NCI-H2227 (cell line): ENCODE data around the gene HIVEP2.
"Not testable (repeated sequence)": the region's sequence is repeated elsewhere in the genome, so short reads cannot be mapped to it uniquely, and the experiment has no call there.

Experiments
- DNase-seq: peaks from one replicate; lab custom pipeline; 2025; ENCODE audit not compliant: unreplicated experiment; lab: John Stamatoyannopoulos, UW

The HIVEP2 gene, protein sequence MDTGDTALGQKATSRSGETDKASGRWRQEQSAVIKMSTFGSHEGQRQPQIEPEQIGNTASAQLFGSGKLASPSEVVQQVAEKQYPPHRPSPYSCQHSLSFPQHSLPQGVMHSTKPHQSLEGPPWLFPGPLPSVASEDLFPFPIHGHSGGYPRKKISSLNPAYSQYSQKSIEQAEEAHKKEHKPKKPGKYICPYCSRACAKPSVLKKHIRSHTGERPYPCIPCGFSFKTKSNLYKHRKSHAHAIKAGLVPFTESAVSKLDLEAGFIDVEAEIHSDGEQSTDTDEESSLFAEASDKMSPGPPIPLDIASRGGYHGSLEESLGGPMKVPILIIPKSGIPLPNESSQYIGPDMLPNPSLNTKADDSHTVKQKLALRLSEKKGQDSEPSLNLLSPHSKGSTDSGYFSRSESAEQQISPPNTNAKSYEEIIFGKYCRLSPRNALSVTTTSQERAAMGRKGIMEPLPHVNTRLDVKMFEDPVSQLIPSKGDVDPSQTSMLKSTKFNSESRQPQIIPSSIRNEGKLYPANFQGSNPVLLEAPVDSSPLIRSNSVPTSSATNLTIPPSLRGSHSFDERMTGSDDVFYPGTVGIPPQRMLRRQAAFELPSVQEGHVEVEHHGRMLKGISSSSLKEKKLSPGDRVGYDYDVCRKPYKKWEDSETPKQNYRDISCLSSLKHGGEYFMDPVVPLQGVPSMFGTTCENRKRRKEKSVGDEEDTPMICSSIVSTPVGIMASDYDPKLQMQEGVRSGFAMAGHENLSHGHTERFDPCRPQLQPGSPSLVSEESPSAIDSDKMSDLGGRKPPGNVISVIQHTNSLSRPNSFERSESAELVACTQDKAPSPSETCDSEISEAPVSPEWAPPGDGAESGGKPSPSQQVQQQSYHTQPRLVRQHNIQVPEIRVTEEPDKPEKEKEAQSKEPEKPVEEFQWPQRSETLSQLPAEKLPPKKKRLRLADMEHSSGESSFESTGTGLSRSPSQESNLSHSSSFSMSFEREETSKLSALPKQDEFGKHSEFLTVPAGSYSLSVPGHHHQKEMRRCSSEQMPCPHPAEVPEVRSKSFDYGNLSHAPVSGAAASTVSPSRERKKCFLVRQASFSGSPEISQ (N-terminal part only)

DNA sequence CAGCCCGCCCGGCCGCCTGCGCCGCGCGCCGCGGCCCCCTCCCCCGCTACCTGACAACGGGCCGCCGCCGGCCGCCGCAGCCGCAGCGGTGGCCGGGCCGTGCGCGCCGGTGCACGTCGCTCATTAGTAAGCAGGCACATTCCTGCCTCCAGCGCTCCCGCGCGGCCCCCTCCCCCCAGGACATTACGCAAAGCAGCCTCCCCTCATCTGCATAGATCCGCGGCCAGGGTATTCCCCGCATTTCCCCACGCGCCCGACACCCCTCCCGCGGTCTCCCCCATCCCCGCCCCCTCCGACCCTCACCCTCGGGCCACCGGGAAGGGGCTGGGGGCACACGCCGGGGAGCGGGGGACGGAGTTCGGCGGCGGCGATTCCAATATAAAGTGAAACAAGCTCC is at the start of gene HIVEP2:
HIVEP2 (minus strand) TSS at position 128 of the 397 bp plus-strand sequence. CDS start 170,438 bp downstream, outside the sequence.
- DNase-seq = peak; percentile 59

DNA sequence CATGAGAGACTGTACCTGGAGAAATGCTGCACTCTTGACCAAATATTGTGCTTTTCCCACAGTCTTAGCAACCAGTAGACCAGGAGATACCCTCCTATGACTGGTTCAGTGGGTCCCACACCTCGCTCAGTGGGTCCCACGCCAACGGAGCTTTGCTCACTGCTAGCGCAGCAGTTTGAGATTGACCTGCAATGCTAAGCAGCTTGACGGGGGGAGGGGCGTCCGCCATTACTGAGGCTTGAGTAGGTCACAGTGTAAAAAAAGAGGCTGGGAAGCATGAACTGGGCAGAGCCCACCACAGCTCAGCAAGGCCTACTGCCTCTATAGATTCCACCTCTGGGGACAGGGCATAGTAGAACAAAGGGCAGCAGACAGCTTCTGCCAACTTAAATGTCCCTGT is 49.0 kb upstream of the HIVEP2 start:
- no peak for DNase-seq

DNA sequence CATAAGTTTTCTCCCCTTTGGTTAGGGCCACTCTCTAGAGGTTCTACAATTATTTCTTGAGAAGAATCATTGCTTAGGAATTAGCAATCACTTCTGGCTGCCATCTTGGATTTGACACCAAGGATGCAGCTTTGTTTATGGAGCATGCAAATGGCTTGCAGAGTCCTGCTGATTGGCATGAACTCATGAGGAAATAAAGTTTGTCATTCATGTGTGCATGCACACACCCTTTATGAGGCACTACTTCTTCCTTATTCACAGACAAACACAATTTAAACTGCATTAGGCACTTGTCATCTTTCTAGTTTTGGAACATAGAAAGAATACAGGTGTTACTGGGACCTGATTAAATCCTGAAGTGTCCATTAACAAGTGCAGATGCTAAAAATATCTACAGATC is 42.5 kb upstream of the HIVEP2 start:
- no peak for DNase-seq

DNA sequence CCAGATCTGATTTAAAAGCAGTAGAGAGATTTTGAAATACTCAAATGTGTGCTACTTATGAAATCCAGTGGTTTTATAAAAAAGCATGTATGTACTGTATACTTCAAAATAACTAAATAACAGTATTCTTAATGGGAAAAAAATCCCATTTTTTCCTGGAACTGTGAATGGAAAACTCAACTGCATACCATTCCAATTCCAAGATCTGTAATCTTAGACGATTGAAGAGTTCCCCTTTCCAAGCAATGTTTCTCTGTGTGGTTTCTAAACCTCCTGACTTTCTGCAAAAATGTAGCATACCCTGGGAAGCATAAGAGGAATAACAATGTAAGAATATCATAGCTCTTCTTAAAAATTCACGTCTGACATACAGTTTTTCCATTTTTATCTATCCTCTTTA is 40.3 kb upstream of the HIVEP2 start:
- DNase-seq = no peak

DNA sequence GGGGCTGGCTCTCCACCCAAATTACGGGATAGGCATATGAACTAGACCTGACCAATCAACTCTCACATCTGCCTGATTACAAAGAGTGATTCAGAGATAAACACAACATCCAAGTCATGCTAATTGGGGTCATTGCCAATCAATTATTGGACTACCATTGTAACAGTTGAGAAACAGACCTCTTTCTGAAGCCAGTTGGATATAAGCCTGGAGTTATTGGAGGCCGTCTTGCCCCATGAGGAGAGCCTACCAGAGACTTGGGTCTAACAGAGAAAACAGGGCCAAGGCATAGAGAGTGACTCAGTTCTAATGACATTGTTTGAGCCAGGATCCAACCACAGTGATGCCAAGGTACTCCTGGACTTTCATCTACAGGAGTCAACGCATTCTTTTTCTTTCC is 39.4 kb upstream of the HIVEP2 start:
- DNase-seq = no peak

DNA sequence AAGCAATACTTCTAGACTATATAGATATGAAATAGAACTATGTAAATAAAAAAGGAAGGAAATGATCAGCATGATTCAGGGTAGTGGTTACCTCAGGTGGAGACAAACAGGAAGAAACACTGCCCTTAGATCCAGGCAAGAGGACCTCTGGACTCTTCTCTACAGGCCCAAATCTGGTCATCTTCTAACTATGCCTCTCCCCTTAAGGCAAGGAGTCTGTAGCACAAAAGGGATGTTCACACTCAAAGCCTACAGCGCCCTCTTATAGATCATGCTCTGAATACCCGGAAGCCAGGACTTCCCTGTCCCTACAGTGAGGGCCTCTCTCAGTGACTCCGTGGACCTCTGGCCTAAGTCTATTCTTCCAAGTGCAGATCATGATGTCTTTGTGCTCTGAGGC is 30.4 kb upstream of the HIVEP2 start:
- no peak for DNase-seq

DNA sequence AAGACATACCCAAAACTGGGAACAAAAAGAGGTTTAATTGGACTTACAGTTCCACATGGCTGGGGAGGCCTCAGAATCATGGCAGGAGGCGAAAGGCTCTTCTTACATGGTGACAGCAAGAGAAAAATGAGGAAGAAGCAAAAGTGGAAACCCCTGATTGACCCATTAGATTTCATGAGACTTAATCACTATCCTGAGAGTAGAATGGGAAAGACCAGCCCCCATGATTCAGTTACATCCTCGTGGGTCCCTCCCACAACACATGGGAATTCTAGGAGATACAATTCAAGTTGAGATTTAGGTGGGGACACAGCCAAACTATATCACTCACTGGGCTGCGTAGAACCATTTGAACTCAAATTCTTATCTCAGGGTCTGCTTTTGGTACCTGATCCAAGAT is 26.0 kb upstream of the HIVEP2 start:
- DNase-seq = not testable (repeated sequence)

DNA sequence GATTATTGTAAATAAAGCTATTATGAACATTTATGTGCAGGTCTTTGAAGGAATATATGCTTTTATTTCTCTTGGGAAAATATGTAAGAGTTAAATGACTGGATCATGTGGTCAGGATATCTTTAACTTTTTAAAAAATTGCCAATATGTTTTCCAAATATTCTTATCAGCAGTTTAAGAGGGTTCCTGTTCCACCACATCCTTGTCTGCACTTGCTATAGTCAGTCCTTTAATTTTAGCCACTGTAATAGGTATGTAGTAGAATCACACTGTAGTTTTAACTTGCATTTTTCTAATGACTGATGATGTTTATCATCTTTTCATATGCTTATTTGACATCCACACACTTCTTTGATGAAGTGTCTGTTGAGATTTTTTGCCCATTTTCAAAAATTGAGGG is 23.6 kb upstream of the HIVEP2 start:
- no peak for DNase-seq

DNA sequence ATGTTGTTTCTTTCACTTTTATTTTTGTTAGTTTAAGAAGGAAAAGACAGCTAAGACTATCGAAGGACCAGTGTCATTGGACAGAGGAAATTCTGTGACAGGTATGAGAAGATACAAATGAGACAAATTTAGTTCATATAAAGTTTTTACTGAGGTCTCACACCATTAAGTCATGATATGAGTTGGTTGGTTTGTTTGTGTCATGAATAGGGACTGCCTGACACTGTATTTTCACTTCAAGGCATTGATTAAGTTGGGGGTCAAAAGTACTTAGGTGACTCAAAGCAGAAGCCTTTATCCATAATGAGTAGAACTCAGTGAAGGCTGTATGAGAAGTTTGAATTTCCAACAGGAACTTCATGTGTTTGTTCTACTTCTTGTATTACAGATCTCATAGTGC is 21.3 kb upstream of the HIVEP2 start:
- DNase-seq = no peak

DNA sequence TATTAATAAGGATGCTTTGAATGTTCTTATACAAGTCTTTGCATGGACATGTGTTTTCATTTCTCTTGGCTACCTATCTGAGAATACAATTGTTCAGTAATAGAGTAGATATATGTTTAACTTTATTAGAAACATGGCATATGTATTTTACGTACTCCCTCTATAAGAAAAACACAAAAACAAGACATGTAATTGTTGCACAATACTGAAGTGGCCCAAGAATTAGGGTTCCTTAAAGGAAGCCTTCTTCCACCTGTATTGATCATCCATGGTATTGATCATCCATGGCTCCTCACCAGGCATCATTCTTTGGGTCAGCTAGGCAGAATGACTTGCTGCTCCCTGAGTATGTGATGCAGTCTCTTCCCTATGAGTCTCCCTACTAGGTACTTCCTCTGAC is 20.2 kb upstream of the HIVEP2 start:
- no peak for DNase-seq

DNA sequence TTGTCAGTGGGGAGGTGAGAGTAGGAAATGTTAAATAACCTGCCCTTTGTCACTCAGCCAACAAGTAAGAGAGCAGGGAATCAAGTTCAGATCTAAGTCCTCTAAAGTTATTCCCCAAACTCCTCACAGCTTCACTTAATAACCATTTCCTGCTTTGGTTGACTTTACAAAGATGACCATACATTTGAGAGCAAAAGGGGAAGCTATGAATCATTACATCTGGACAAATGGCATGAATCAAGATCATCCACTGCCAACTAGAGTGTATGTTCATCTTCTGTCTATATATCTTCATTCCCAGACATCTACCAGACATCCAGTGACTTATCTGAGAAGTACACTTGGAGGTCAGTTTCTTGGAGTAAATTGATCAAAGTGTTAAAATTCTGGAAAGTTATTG is 15.1 kb upstream of the HIVEP2 start:
- no peak for DNase-seq

DNA sequence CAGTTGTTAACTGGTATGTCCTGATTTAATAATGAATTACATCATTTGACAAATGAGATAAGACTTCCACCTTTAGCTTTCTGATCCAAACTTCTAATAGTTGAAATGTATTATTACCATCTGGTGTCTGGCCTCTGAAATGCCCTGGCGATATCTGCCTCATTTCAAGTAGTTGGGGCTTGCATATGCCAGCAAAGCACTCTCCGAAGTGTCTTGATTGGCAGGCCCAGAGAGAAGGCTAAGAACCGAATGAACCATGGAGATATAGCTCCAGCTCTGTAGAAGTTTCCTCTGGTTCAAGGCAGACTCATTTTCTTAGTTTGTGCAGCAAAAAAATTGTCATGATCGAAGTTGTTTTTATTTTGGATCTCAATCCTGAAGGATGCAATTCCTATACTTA is 13.4 kb upstream of the HIVEP2 start:
- DNase-seq = no peak

DNA sequence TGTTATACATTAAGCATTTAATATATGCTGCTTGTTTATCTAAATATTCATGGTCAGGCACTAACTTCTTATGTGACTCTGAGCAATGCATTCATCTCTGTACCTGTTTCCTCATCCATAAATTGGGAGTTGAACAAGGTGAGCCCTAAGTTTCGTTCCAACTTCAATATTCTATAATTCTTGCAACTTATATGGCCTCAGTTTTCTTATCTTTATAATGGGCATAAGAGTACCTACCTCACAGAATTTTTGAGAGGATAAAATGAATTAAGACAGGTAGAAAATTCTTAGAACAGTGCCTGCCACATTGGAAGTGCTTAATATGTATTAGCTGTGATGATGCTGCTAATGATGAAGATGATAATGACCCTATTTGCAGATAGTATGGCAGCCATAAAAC is 11.8 kb upstream of the HIVEP2 start:
- DNase-seq = no peak

DNA sequence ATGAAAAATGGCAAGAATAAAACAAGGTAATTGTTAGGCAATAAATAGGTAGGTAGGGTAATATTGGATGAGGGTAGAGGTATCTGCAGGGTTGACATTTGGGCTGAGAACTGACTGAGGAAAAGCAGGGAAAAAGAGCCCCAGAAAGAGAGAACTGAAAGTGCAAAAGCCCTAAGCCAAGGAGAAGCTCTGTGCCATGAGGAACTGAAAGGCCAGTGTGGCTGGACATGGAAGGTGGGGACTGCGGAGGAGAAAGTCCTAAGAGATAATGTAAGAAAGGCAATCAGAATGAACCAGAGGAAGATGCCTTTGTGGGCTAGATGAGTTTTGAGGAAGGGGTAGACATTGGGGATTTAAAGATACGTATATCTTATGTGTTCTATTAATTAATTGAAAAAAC is 9.9 kb upstream of the HIVEP2 start:
- DNase-seq = no peak

DNA sequence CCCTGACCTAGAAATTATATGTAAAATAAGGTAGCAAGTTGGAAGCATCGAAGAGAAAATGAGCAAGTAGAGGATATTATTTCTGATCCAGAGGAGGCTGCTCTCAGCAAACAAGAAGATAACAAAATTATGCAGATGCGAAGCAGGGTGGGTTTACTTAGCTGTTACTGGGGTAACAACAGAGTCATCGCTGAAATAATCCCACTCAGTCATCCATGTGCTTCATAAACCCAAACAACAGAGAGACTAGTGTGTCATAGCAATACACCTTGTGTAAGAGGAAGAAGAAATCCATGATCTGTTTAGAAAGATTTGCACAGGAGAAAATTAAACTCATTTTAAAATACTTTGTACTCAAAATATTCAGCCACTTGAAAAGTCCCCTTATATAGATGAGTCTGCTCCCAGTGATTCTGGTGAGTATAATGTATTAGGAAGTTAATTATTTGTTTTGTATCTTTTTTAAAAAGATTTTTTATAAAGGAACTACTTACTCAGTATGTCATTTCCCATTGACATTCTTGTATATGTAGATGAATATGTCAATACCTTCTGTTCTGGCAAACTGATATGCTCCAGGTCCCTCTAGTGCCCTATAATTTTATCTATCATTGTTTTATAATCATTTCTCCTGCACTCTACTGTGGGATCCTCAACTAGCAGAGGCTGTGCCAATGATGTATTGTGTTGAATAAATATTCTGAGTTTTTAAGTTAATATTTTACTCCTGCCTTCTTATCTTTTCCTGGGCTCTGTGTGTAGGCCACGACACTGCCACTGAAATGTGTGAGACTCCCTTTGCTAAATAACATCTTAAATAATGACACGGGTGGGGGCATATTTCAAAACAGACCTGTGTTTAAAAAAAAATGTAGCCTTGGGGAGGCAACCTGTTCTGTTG is 8.6 kb upstream of the HIVEP2 start:
- DNase-seq = no peak

DNA sequence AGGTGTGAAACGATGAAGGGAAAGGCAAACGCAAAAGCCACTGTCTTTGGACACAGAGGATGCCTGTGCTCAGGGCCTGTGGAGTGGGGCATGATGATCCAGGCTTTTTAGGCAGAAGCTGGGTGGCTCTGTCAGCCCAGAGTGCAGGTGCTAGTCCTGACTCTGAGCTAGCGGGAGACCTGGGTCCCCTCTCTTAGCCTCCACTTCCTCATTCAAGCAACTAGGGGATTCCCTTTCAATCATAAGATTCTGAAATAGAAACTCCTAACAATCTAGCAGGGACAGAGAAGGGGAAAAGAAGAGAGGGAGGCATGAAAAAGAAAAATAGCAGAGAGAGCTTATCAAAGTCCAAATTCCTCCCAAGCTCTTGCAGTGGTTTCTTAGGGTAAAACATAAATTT is 7.6 kb upstream of the HIVEP2 start:
- DNase-seq = no peak

DNA sequence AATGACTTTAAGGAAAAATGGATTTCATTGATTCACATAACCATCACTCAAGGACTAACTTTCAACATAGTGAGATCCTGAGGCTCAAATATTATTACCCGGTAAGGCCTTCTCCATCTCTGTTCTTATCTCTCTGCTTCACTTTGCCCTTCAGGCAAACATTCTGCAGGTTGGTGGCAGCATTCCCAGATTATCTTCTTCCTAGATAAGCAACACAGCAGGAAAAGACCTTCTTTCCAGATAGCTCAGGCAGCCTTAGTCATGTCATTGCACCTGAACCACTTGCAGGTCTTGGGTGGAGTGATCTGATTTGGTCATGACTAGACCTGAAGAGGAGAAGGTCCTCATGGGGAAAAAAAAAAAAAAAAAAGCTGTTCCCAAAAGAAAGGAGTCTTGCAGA is 5.3 kb upstream of the HIVEP2 start:
- no peak for DNase-seq

DNA sequence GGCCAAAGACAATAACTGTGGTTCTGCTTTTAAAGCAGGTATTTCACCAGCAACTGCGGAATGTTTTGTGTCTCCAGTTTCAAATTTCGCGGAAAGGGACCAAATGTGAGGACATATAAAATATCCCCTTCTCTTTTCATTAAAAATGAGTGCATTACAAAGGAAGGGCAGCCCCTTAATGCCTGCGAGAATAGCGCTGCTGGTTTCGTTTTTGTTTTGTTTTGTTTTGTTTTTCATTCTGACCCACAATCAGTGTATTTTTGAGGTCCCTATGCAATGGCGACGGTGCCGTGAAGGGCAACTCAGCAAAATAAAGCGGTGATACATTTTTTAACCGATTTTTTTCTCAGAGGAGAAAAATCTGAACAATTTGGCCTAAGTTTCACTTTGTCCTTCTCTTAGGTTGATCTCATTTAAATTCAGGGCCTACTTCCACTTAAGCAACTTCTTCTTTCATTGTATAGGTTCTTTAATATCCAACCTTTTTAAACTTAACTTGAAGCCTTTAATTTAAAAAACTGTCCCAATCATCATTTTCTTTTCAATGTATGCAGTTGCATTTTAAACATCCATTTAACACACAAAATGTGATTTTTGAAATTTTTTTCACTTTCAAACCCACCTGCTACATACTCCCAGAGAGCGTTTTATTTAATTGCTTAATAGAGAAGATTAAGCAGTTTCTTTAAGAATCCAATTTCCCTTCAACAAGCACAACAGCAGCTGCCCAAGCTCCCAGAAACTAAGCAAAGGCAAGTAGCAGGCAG is 2.9 kb upstream of the HIVEP2 start:
- DNase-seq = no peak

DNA sequence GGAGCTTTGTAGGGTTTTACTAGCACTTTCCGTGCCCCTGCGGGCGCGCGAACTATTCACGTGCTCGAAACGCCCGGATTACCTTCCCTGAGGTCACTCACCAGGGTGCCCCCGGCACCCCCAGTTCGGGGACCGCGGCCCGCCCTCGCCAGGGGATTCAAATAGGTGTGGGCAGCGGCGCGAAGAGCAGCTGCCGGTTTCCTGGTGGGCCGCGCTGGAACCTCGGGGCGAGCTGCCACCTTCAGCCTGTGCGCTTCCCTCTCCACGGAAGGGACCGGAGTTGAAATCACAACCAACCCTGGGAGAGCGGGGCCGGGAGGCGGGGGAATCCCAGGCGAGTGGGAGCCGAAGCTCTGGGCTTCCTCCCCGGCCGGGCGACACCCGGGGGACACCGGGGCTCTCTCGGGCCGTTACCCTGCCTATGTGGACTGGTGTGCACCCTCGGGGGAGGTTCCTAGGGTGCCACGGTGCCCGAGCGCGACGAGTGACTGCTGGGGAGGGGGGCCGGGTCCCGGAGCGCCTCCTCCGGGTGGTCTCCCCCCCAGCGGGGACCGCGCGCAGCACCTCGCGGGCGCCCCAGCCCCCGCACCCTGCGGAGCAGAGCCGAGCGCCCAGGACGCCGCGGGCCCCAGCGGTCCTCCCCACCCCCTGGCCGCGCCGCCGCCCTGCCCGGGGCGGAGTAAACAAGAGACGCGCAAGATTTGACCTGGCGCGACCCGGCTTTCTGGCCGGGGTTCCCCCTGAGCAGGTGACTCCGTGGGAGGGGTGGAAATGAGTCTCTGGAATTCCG is 2.1 kb upstream of the HIVEP2 start:
- DNase-seq = peak; percentile 59
